Activated CD4-positive, CD25-positive, alpha-beta regulatory T cell treated with anti-CD3 and anti-CD28 coated beads, Interleukin-2, amount 50 U/mL, for 24 hours (primary cell): ENCODE measurements around the gene GUCY1A2.
"Not testable (repeated sequence)": the region's sequence is repeated elsewhere in the genome, so short reads cannot be mapped to it uniquely, and the experiment has no call there.

Experiments
- ATAC-seq, 2 donors: fragments of 150-1000 bp; cut with Tn5 transposase; one replicate each; pipeline ENCODE4 v1.10.0; 2021; ENCODE audit warnings: mild to moderate bottlenecking in 1 of 2, moderate library complexity in 1 of 2

Gene GUCY1A2

DNA sequence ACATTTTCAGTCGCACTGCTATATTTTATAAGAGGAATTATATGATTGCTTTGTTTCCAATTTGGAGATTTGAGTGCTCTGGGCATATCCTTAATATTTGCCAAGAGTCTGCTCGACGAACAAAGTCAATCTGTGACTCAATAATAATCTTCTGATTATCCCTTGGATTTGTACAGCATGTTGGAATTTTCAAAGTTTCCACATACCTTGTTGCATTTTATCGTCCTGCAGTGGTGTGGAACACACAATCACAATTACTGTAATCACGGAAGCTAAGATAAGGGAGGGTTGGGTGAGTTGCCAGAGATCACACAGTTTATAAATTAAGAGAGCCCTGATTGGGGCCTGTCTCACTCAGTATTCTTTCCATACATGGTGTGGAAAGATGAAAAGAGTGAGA, 189.3 kb downstream of the GUCY1A2 start:
- ATAC-seq: no peak

DNA sequence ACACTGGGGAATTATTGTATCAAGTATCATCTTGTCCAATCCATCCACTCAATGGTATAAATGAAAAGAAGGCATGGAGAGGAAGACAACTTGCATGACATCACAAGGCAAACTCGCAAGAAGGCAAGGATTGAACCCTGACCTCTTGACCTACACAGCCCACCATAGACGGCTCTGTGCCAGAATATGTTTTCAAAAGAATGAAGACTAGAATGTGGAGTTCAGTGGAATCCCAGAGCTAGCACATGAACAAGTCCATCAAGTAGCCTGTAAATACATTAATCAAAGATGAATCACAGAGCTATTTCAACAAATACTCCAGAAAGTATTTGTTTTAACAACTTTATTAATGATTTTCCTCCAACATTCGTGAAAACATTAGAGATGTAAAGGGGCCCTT, 189.7 kb downstream of the GUCY1A2 start:
- ATAC-seq: no peak

DNA sequence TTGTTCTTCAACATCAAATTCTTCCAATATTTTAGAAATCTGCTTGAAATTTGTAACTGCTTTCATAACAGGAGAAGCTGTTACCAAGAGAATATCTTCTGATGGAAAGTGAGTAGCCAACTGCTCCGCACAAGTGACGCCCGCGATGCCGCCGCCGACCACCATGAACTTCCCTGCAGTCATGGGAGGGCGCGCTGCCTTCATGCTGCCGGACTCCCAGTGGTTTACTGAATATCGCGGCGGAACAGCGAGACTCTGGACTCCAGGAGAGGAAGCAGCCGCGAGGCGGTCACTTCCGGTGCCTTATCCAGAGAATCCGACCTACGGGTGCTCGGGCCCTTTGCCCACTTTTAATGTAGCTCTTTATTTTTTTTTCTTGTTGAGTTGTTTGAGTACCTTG, 190.6 kb downstream of the GUCY1A2 start:
- no peak for ATAC-seq

DNA sequence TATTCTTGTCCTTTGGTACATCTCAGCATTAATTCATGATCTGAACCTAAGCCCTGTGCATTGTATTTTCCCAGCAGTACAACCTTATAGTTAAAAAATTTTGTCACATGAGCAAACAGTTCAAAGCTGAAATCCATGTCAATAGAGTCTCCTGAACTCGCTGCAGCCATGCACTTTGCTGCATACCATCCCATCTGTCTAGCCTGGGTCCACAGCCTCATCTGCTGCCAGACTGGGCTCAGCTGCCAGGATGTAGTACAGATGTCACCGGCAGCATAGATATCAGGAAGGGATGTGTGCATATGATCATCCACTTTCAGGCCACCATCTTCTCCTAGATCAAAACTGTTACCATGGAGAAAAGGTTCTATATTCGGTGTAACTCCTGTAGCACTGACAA, 191.7 kb downstream of the GUCY1A2 start:
- ATAC-seq: not testable (repeated sequence)

GRCh38 chr11:106821826-106822225, 196.4 kb downstream of the GUCY1A2 start:
- ATAC-seq: no peak

DNA sequence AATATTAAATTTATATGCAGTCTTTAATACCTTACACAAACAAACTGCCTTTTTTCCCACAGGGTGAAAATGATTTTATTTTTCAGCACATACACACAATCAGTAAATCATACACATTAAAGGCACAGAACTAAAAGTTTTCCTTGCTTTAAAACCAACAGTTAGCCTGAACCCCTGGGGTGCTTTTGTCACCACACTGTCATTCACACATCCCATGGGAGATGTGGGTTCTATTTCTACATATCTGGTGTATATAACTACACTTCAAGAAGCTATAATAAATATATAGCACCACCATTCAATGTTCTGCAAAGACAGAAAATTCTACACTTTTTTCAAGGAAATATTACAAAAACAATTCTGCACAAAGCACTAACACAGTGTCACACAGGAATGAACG, 197.0 kb downstream of the GUCY1A2 start:
- no peak for ATAC-seq

DNA sequence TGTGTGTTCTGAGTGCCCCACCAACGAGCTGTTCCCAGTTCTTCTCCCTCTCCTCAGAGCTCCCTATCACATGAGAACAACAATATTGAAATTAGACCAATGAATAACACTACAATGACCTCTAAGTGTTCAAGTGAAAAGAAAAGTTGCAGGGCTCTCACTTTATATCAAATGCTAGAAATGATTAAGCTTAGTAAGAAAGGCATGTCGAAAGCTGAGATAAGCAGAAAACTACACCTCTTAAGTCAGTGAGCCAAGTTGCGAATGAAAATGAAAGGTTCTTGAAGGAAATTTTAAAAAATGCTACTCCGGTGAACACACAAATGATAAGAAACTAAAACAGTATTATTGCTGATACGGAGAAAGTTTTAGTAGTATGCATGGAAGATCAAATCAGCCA, 199.8 kb downstream of the GUCY1A2 start:
- no peak for ATAC-seq

DNA sequence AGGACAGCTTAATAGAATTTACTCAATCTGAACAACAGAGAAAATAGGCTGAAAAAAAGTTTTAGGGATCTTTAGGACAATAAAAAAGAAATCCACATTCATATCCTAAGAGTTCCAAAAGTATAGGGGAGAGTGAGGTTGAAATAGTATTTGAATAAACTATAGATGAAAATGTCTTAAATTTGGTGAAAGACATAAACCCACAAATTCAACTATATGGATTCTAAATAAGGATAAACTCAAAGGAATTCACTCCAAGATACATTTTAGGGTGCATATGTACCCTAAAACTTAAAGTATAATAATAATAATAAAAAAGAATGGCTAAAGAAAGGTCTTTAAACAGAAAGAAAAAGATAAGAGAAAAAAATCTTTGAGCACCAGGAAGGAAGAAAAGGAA, 203.1 kb downstream of the GUCY1A2 start:
- ATAC-seq: no peak

DNA sequence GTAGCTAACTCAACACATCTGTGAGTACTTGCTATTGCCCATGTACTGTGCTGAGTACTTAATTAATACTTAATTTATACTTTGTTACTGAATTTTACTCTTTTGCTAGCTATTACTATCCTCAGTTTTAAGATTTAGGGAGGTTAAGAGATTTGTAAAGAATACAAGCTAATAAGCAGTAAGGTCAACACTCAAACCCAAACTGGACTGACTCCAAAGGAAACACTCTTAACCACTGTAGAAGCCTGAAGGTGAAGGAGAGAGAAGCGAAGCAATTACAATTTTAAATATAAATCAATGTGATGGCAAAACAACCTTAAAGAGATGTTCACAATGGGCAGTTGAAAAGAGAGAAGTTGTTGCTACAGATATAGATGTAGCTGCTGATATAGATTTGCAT, 204.5 kb downstream of the GUCY1A2 start:
- no peak for ATAC-seq

- ATAC-seq: no peak
Observed at GRCh38 chr11:106794058-106794457, 224.2 kb downstream of the GUCY1A2 start.

DNA sequence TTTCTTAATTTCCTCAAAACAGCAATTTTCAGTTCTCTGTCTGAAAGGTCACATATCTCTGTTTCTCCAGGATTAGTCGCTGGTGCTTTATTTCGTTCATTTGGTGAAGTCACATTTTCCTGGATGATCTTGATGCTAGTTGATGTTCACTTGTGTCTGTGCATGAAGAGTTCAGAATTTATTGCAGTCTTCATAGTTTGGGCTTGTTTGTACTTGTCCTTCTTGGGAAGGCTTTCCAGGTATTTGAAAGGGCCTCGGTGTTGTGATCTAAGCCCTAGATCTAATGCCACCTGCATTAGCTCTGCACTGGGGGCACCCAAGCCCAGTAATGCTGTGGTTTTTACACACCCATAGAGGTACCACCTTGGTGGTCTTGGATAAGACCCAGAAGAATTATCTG, 228.9 kb downstream of the GUCY1A2 start:
- ATAC-seq: no peak

GRCh38 chr11:106787454-106787853, 230.8 kb downstream of the GUCY1A2 start:
- no peak for ATAC-seq

GRCh38 chr11:106785913-106786650, 232.2 kb downstream of the GUCY1A2 start:
- no peak for ATAC-seq

GRCh38 chr11:106777302-106777701, 241.0 kb downstream of the GUCY1A2 start:
- ATAC-seq: not testable (repeated sequence)

GRCh38 chr11:106770489-106771085, 247.7 kb downstream of the GUCY1A2 start:
- no peak for ATAC-seq

DNA sequence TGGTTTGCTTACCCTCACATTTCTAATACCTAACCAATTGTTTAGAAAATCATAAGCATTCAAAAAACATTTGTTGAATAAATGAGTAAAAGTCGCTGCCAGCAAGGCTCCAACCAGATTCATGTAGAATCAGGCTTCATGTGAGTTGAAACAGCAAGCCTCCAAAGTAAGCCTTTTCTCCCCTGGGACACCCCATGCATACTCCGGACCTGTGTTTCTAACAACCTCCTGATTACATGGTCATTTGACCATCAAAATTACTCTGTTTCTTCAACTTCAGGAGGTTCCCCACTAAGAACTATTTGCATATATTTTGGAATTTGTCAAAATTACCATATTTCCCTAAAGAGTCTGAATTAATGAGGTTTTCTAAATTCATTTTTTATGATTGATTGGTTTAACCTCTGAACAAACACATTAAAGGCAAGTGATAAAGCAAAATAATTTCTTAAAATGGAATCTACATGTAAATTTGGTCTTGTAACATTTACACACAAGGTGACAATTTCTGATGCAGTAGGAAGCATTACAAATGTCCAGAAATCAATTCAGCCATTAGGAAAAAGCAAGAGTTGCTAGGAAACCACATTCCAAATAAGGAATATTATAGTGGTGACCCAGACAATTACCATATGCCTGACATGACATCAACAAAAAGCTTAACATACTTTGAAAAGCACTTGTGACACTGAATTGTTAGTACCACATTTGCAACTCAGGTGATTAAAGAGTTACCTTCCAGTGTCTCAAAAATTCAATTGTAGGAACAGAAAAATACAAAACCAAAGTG, 252.6 kb downstream of the GUCY1A2 start:
- no peak for ATAC-seq

DNA sequence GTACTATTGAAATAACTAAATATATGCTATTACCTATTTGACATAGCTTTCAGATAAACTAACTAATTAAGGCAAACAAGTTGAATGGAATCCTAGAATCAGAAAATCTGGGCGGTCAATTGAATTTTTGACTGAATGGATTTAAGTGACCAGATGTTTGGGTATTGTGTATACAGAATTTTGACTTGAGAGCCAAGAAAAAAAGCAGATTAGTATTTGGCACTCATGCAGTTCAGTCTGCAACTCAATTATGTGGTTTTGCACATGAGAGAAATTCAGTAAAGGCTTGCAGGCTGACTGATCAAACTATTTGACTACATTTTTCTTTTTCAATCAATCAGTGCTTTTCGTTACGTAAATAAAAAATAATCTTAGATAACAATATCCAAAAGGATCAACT, 254.8 kb downstream of the GUCY1A2 start:
- no peak for ATAC-seq

DNA sequence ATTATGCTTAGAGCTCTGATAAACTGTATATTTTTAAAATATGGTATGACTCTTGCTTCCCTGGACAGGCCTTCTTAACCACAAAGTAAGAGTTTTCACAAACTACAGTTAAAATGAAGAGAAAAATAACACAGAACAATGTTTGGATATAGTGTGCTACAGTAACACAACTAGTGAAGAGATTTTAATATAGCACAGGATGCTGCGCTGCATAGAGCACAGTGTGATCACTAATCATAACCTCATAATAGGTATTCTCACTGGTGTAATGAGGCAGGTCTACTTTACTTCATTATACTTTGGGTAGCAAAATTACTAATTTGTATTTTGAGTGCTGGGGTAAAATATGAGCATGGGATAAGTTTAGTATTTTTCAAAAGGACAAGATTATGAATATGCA, 256.5 kb downstream of the GUCY1A2 start:
- no peak for ATAC-seq

- no peak for ATAC-seq
Observed at GRCh38 chr11:106761240-106761639, 257.0 kb downstream of the GUCY1A2 start.

- ATAC-seq: no peak
Observed at GRCh38 chr11:106748059-106748458, 270.2 kb downstream of the GUCY1A2 start.

DNA sequence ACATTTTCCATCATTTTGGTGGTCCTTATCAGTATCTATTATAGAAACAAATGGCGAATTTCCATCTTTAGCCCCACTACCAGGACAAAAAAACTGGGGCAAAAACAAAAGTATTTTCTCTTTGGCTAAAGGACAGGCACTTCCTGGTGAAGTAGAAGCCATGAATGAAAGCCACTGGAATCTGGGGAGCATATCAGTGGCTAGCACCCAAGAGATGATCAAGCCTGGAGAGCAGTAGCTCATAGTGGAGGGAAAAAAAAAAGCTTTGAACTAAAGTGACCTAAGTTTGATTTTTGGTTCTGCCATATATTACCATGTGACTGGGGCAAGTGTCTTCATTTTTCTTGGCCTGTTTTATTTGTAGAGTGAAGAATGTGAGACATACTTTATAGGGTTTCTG, 272.3 kb downstream of the GUCY1A2 start:
- no peak for ATAC-seq

- no peak for ATAC-seq
Observed at GRCh38 chr11:106733635-106734034, 284.6 kb downstream of the GUCY1A2 start.

GRCh38 chr11:106728859-106729258, 289.4 kb downstream of the GUCY1A2 start:
- ATAC-seq: no peak

GRCh38 chr11:106728379-106728778, 289.9 kb downstream of the GUCY1A2 start:
- no peak for ATAC-seq
